ENCODE results near the gene STX3.

The STX3 gene

GRCh38 chr11:59716051-59716450 lies 39.1 kb upstream of the STX3 start:
- Histone ChIP-seq H3K27ac (replicated peaks) (no peak overlapping the region), H3K4me3 (replicated peaks; ENCODE audit: insufficient read depth, low read length) (no peak overlapping the region), H3K27me3 (ENCODE audit: insufficient read depth, poor library complexity, severe bottlenecking) (no peaks in the 10 kb centered on the region)
- TF ChIP-seq GABPA (IDR thresholded peaks at IDR 0.05; ENCODE audit: low read depth): no peak
- no peak for TF ChIP-seq SPI1 (IDR thresholded peaks at IDR 0.05; ENCODE audit: borderline replicate concordance, low read depth)
- TF ChIP-seq CTCF (IDR thresholded peaks at IDR 0.05; ENCODE audit: insufficient read depth, low read length): no peak
- TF ChIP-seq, protein P1, sequence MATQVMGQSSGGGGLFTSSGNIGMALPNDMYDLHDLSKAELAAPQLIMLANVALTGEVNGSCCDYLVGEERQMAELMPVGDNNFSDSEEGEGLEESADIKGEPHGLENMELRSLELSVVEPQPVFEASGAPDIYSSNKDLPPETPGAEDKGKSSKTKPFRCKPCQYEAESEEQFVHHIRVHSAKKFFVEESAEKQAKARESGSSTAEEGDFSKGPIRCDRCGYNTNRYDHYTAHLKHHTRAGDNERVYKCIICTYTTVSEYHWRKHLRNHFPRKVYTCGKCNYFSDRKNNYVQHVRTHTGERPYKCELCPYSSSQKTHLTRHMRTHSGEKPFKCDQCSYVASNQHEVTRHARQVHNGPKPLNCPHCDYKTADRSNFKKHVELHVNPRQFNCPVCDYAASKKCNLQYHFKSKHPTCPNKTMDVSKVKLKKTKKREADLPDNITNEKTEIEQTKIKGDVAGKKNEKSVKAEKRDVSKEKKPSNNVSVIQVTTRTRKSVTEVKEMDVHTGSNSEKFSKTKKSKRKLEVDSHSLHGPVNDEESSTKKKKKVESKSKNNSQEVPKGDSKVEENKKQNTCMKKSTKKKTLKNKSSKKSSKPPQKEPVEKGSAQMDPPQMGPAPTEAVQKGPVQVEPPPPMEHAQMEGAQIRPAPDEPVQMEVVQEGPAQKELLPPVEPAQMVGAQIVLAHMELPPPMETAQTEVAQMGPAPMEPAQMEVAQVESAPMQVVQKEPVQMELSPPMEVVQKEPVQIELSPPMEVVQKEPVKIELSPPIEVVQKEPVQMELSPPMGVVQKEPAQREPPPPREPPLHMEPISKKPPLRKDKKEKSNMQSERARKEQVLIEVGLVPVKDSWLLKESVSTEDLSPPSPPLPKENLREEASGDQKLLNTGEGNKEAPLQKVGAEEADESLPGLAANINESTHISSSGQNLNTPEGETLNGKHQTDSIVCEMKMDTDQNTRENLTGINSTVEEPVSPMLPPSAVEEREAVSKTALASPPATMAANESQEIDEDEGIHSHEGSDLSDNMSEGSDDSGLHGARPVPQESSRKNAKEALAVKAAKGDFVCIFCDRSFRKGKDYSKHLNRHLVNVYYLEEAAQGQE (IDR thresholded peaks at IDR 0.05; ENCODE audit: insufficient replicate concordance, low read depth): no peak
- no peak for TF ChIP-seq POLR2AphosphoS5 (IDR thresholded peaks at IDR 0.05; ENCODE audit: low read depth)
- DNase-seq (ENCODE audit: low read depth in 1 of 2, low spot score in 1 of 2): no peak

- Histone ChIP-seq H3K27ac (replicated peaks) (no peak overlapping the region), H3K27me3 (ENCODE audit: insufficient read depth, poor library complexity, severe bottlenecking) (no peaks in the 10 kb centered on the region), H3K4me3 (replicated peaks; ENCODE audit: insufficient read depth, low read length) (no peak overlapping the region)
- no peak for DNase-seq (ENCODE audit: low read depth in 1 of 2, low spot score in 1 of 2)
- TF ChIP-seq SPI1 (IDR thresholded peaks at IDR 0.05; ENCODE audit: borderline replicate concordance, low read depth) (no peak), CTCF (IDR thresholded peaks at IDR 0.05; ENCODE audit: insufficient read depth, low read length) (no peak), POLR2AphosphoS5 (IDR thresholded peaks at IDR 0.05; ENCODE audit: low read depth) (no peak), GABPA (IDR thresholded peaks at IDR 0.05; ENCODE audit: low read depth) (no peak)
- TF ChIP-seq, protein P1 (IDR thresholded peaks at IDR 0.05; ENCODE audit: insufficient replicate concordance, low read depth): no peak
Measured at GRCh38 chr11:59719556-59719955, 35.6 kb upstream of the STX3 start.

DNA sequence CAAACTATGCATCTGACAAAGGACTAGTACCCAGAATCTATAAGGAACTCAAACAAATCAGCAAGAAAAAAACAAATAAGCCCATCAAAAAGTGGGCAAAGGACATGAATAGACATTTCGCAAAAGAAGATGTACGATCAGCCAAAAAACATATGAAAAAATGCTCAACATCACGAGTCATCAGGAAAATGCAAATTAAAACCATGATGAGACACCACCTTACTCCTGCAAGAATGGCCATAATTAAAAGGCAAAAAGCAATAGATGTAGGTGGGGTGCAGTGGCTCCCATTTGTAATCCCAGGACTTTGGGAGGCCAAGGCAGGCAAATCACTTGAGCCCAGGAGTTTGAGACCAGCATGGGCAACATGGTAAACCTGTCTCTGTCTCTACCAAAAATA lies 31.1 kb upstream of the STX3 start:
- TF ChIP-seq SPI1 (IDR thresholded peaks at IDR 0.05; ENCODE audit: borderline replicate concordance, low read depth) (no peak), GABPA (IDR thresholded peaks at IDR 0.05; ENCODE audit: low read depth) (no peak), CTCF (IDR thresholded peaks at IDR 0.05; ENCODE audit: insufficient read depth, low read length) (no peak)
- TF ChIP-seq, protein P1 (IDR thresholded peaks at IDR 0.05; ENCODE audit: insufficient replicate concordance, low read depth): no peak
- no peak overlapping the region for H3K27ac ChIP-seq (replicated peaks)
- no peaks in the 10 kb centered on the region for H3K27me3 ChIP-seq (ENCODE audit: insufficient read depth, poor library complexity, severe bottlenecking)
- no peak for DNase-seq (ENCODE audit: low read depth in 1 of 2, low spot score in 1 of 2)
- no peak overlapping the region for H3K4me3 ChIP-seq (replicated peaks; ENCODE audit: insufficient read depth, low read length)

Data from HL-60 (cell line).